ENCODE measurements around the gene PLA2G12B. TPM values are rescaled to one million over a fixed set of nuclear protein-coding genes. Genes with fewer than 3 reads are reported as not detected.
"Not testable (repeated sequence)": the region's sequence is repeated elsewhere in the genome, so short reads cannot be mapped to it uniquely, and the experiment has no call there.

The PLA2G12B gene
- total and polyA plus RNA-seq, 7 experiments from 2014 or later = not detected

- no peak overlapping the region for H3K27ac Mint-ChIP-seq
- peaks cover 0 to 3% of the 10 kb centered on the region in 2 donors for H3K27me3 ChIP-seq (ENCODE audit: control insufficient read depth in 2 of 2, insufficient read depth in 2 of 2, low read length in 2 of 2)
- no peaks in the 10 kb centered on the region for H3K4me1 Mint-ChIP-seq
- no peaks in the 10 kb centered on the region for H3K4me1 ChIP-seq (ENCODE audit: control insufficient read depth in 2 of 2, insufficient read depth in 2 of 2, low read length in 2 of 2)
- H3K9me3 Mint-ChIP-seq = peaks cover 0 to 3% (median under 1%) of the 10 kb centered on the region in 11 donors
- H3K4me3 ChIP-seq (ENCODE audit: low read length) = no peak overlapping the region
- H3K4me3 Mint-ChIP-seq = no peak overlapping the region
- no peak overlapping the region for H3K27ac ChIP-seq (ENCODE audit: low read depth, low read length)
- ATAC-seq (no peak), DNase-seq (no peak)
- H3K36me3 Mint-ChIP-seq = peaks cover 0 to 5% (median under 1%) of the 10 kb centered on the region in 5 donors
- no peaks in the 10 kb centered on the region for H3K9me3 ChIP-seq (ENCODE audit: control insufficient read depth in 2 of 3, low read length in 3 of 3)
- intact Hi-C loops (cut with micrococcal nuclease) = no loop called here
- peaks cover 0 to 13% (median 1%) of the 10 kb centered on the region in 5 donors for H3K27me3 Mint-ChIP-seq
- no peaks in the 10 kb centered on the region for H3K36me3 ChIP-seq (ENCODE audit: control insufficient read depth in 2 of 3, insufficient read depth in 3 of 3, low read length in 3 of 3)
- ChIA-PET CTCF (no interaction called here), POLR2A (no interaction called here)
These were observed 27.1 kb downstream of the PLA2G12B start for GRCh38 chr10:72927485-72927884.

- no peaks in the 10 kb centered on the region for H3K36me3 ChIP-seq (ENCODE audit: control insufficient read depth in 2 of 3, insufficient read depth in 3 of 3, low read length in 3 of 3)
- Mint-ChIP-seq H3K36me3 (peaks cover 1 to 13% (median 9%) of the 10 kb centered on the region in 5 donors), H3K27me3 (peaks cover 0 to 13% (median 8%) of the 10 kb centered on the region in 5 donors), H3K27ac (no peak overlapping the region), H3K4me3 (no peak overlapping the region), H3K4me1 (no peaks in the 10 kb centered on the region), H3K9me3 (peaks cover 0 to 17% (median 9%) of the 10 kb centered on the region in 11 donors)
- H3K4me3 ChIP-seq (ENCODE audit: low read length) = no peak overlapping the region
- CTCF ChIA-PET = no interaction called here
- H3K4me1 ChIP-seq (ENCODE audit: control insufficient read depth in 2 of 2, insufficient read depth in 2 of 2, low read length in 2 of 2) = no peaks in the 10 kb centered on the region
- H3K27me3 ChIP-seq (ENCODE audit: control insufficient read depth in 2 of 2, insufficient read depth in 2 of 2, low read length in 2 of 2) = peaks cover 0 to 3% of the 10 kb centered on the region in 2 donors
- intact Hi-C loops (cut with micrococcal nuclease) = no loop called here
- H3K27ac ChIP-seq (ENCODE audit: low read depth, low read length) = no peak overlapping the region
- POLR2A ChIA-PET = no interaction called here
- ATAC-seq (no peak), DNase-seq (no peak)
- no peaks in the 10 kb centered on the region for H3K9me3 ChIP-seq (ENCODE audit: control insufficient read depth in 2 of 3, low read length in 3 of 3)
These were observed 28.6 kb downstream of the PLA2G12B start for GRCh38 chr10:72925951-72926465.

GRCh38 chr10:72924351-72924750 is 30.3 kb downstream of the PLA2G12B start:
- H3K27me3 Mint-ChIP-seq = peaks cover 4 to 26% (median 12%) of the 10 kb centered on the region in 5 donors
- H3K4me3 Mint-ChIP-seq = no peak overlapping the region
- peaks cover 0 to 3% of the 10 kb centered on the region in 2 donors for H3K27me3 ChIP-seq (ENCODE audit: control insufficient read depth in 2 of 2, insufficient read depth in 2 of 2, low read length in 2 of 2)
- DNase-seq (no peak), ATAC-seq (no peak)
- intact Hi-C loops (cut with micrococcal nuclease) = no loop called here
- ChIA-PET CTCF (no interaction called here), POLR2A (no interaction called here)
- H3K27ac ChIP-seq (ENCODE audit: low read depth, low read length) = no peak overlapping the region
- no peaks in the 10 kb centered on the region for H3K36me3 ChIP-seq (ENCODE audit: control insufficient read depth in 2 of 3, insufficient read depth in 3 of 3, low read length in 3 of 3)
- peaks cover 0 to 30% (median 15%) of the 10 kb centered on the region in 11 donors for H3K9me3 Mint-ChIP-seq
- no peaks in the 10 kb centered on the region for H3K4me1 ChIP-seq (ENCODE audit: control insufficient read depth in 2 of 2, insufficient read depth in 2 of 2, low read length in 2 of 2)
- no peaks in the 10 kb centered on the region for H3K9me3 ChIP-seq (ENCODE audit: control insufficient read depth in 2 of 3, low read length in 3 of 3)
- no peaks in the 10 kb centered on the region for H3K4me1 Mint-ChIP-seq
- peaks cover 1 to 19% (median 16%) of the 10 kb centered on the region in 5 donors for H3K36me3 Mint-ChIP-seq
- no peak overlapping the region for H3K4me3 ChIP-seq (ENCODE audit: low read length)
- H3K27ac Mint-ChIP-seq = no peak overlapping the region

DNA sequence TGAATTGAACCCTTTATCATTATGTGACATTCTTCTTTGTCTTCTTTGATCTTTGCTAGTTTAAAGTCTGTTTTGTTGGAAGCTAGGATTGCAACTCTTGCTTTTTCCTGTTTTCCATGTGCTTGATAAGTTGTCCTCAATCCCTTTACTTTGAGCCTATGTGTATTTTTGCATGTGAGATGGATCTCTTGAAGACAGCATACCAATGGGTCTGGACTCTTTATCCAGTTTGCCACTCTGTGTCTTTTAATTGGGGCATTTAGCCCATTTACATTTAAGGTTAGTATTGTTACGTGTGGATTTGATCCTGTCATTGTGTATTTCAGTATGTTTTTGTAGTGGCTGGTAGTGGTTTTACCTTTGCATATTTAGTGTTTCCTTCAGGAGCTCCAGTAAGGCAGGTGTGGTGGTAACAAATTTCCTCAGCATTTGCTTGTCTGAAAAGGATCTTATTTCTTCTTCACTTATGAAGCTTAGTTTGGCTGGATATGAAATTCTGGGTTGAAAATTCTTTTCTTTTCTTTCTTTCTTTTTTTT is 33.4 kb downstream of the PLA2G12B start:
- H3K9me3 ChIP-seq (ENCODE audit: control insufficient read depth in 2 of 3, low read length in 3 of 3); POLR2A ChIA-PET; DNase-seq; intact Hi-C loops (cut with micrococcal nuclease); H3K4me3 Mint-ChIP-seq; H3K36me3 ChIP-seq (ENCODE audit: control insufficient read depth in 2 of 3, insufficient read depth in 3 of 3, low read length in 3 of 3); H3K4me1 ChIP-seq (ENCODE audit: control insufficient read depth in 2 of 2, insufficient read depth in 2 of 2, low read length in 2 of 2); H3K27ac ChIP-seq (ENCODE audit: low read depth, low read length); H3K4me3 ChIP-seq (ENCODE audit: low read length); CTCF ChIA-PET; ATAC-seq; H3K27me3 ChIP-seq (ENCODE audit: control insufficient read depth in 2 of 2, insufficient read depth in 2 of 2, low read length in 2 of 2); H3K4me1 Mint-ChIP-seq; H3K27ac Mint-ChIP-seq: not testable (repeated sequence)
- Mint-ChIP-seq H3K36me3 (peaks cover 1 to 19% (median 16%) of the 10 kb centered on the region in 5 donors), H3K27me3 (peaks cover 4 to 35% (median 12%) of the 10 kb centered on the region in 5 donors), H3K9me3 (peaks cover 0 to 30% (median 17%) of the 10 kb centered on the region in 11 donors)

DNA sequence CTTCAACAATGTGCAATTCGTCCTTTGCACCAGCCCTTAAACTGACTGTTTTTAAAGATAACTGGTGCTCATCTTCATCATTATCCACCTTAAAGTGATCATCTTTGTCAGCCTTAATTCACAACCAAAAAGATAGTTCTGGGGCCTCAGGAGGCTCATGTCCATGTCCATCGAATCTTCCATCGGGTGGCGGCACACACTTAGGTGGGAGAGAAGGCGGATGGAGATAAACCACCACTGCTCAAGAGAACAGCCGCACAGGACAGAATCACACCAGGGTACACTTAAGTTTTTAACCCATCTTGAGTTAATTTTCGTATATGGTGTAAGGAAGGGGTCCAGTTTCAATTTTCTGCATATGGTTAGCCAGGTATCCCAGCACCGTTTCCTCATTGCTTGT is 36.3 kb downstream of the PLA2G12B start:
- peaks cover 1 to 17% (median 14%) of the 10 kb centered on the region in 5 donors for H3K36me3 Mint-ChIP-seq
- Histone ChIP-seq H3K4me1 (ENCODE audit: control insufficient read depth in 2 of 2, insufficient read depth in 2 of 2, low read length in 2 of 2) (no peaks in the 10 kb centered on the region), H3K9me3 (ENCODE audit: control insufficient read depth in 2 of 3, low read length in 3 of 3) (no peaks in the 10 kb centered on the region), H3K4me3 (ENCODE audit: low read length) (no peak overlapping the region), H3K36me3 (ENCODE audit: control insufficient read depth in 2 of 3, insufficient read depth in 3 of 3, low read length in 3 of 3) (no peaks in the 10 kb centered on the region), H3K27me3 (ENCODE audit: control insufficient read depth in 2 of 2, insufficient read depth in 2 of 2, low read length in 2 of 2) (peaks cover 0 to 3% of the 10 kb centered on the region in 2 donors), H3K27ac (ENCODE audit: low read depth, low read length) (no peak overlapping the region)
- ChIA-PET CTCF (no interaction called here), POLR2A (no interaction called here)
- intact Hi-C loops (cut with micrococcal nuclease) = no loop called here
- no peak for ATAC-seq
- no peaks in the 10 kb centered on the region for H3K4me1 Mint-ChIP-seq
- H3K9me3 Mint-ChIP-seq = peaks cover 0 to 30% (median 17%) of the 10 kb centered on the region in 11 donors
- peaks cover 4 to 36% (median 12%) of the 10 kb centered on the region in 5 donors for H3K27me3 Mint-ChIP-seq
- no peak for DNase-seq
- no peak overlapping the region for H3K27ac Mint-ChIP-seq
- H3K4me3 Mint-ChIP-seq = no peak overlapping the region

GRCh38 chr10:72917803-72918332 is 36.7 kb downstream of the PLA2G12B start:
- H3K4me1 ChIP-seq (ENCODE audit: control insufficient read depth in 2 of 2, insufficient read depth in 2 of 2, low read length in 2 of 2); H3K27ac Mint-ChIP-seq; H3K4me3 ChIP-seq (ENCODE audit: low read length); ATAC-seq; H3K4me3 Mint-ChIP-seq; DNase-seq; H3K4me1 Mint-ChIP-seq; H3K36me3 ChIP-seq (ENCODE audit: control insufficient read depth in 2 of 3, insufficient read depth in 3 of 3, low read length in 3 of 3); H3K27ac ChIP-seq (ENCODE audit: low read depth, low read length); CTCF ChIA-PET; intact Hi-C loops (cut with micrococcal nuclease); POLR2A ChIA-PET; H3K9me3 ChIP-seq (ENCODE audit: control insufficient read depth in 2 of 3, low read length in 3 of 3); H3K27me3 ChIP-seq (ENCODE audit: control insufficient read depth in 2 of 2, insufficient read depth in 2 of 2, low read length in 2 of 2): not testable (repeated sequence)
- peaks cover 1 to 17% (median 14%) of the 10 kb centered on the region in 5 donors for H3K36me3 Mint-ChIP-seq
- peaks cover 4 to 36% (median 12%) of the 10 kb centered on the region in 5 donors for H3K27me3 Mint-ChIP-seq
- peaks cover 0 to 30% (median 17%) of the 10 kb centered on the region in 11 donors for H3K9me3 Mint-ChIP-seq

- ATAC-seq; POLR2A ChIA-PET; H3K27ac ChIP-seq (ENCODE audit: low read depth, low read length); H3K4me1 Mint-ChIP-seq; H3K4me3 Mint-ChIP-seq; H3K4me1 ChIP-seq (ENCODE audit: control insufficient read depth in 2 of 2, insufficient read depth in 2 of 2, low read length in 2 of 2); H3K9me3 ChIP-seq (ENCODE audit: control insufficient read depth in 2 of 3, low read length in 3 of 3); CTCF ChIA-PET; DNase-seq; intact Hi-C loops (cut with micrococcal nuclease); H3K27ac Mint-ChIP-seq; H3K36me3 ChIP-seq (ENCODE audit: control insufficient read depth in 2 of 3, insufficient read depth in 3 of 3, low read length in 3 of 3); H3K4me3 ChIP-seq (ENCODE audit: low read length); H3K27me3 ChIP-seq (ENCODE audit: control insufficient read depth in 2 of 2, insufficient read depth in 2 of 2, low read length in 2 of 2): not testable (repeated sequence)
- peaks cover 1 to 14% (median 12%) of the 10 kb centered on the region in 5 donors for H3K36me3 Mint-ChIP-seq
- H3K9me3 Mint-ChIP-seq = peaks cover 0 to 25% (median 13%) of the 10 kb centered on the region in 11 donors
- peaks cover 4 to 36% (median 8%) of the 10 kb centered on the region in 5 donors for H3K27me3 Mint-ChIP-seq
These were observed 37.4 kb downstream of the PLA2G12B start for GRCh38 chr10:72917201-72917600.

Data from naive thymus-derived CD4-positive, alpha-beta T cell (primary cell).